ENCODE results near the gene CALCB. TPM values are rescaled to one million over a fixed set of nuclear protein-coding genes. Genes with fewer than 3 reads are reported as not detected.

Gene CALCB
- total RNA-seq, 2 experiments from 2014 or later: 0.30 to 0.39 TPM

- Mint-ChIP-seq H3K36me3 (ENCODE audit: low read depth) (no peaks in the 10 kb centered on the region), H3K4me1 (ENCODE audit: low read depth) (peaks cover 12% of the 10 kb centered on the region), H3K4me3 (no peak overlapping the region), H3K9me3 (no peaks in the 10 kb centered on the region), H3K27ac (no peak overlapping the region), H3K27me3 (peaks cover 74% of the 10 kb centered on the region)
- TF ChIP-seq, protein P1, sequence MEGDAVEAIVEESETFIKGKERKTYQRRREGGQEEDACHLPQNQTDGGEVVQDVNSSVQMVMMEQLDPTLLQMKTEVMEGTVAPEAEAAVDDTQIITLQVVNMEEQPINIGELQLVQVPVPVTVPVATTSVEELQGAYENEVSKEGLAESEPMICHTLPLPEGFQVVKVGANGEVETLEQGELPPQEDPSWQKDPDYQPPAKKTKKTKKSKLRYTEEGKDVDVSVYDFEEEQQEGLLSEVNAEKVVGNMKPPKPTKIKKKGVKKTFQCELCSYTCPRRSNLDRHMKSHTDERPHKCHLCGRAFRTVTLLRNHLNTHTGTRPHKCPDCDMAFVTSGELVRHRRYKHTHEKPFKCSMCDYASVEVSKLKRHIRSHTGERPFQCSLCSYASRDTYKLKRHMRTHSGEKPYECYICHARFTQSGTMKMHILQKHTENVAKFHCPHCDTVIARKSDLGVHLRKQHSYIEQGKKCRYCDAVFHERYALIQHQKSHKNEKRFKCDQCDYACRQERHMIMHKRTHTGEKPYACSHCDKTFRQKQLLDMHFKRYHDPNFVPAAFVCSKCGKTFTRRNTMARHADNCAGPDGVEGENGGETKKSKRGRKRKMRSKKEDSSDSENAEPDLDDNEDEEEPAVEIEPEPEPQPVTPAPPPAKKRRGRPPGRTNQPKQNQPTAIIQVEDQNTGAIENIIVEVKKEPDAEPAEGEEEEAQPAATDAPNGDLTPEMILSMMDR (IDR thresholded peaks at IDR 0.05): no peak
- no peaks in the 10 kb centered on the region for H3K9me3 ChIP-seq (ENCODE audit: control insufficient read depth in 1 of 2, insufficient read depth in 1 of 2, low read length in 2 of 2)
- H3K4me1 ChIP-seq (ENCODE audit: insufficient read depth, low read length): peaks cover 3% of the 10 kb centered on the region
- H3K27me3 ChIP-seq (ENCODE audit: control insufficient read depth in 1 of 2, insufficient read depth in 2 of 2, low read length in 2 of 2): peaks cover 36 to 50% of the 10 kb centered on the region in 2 experiments
- no peaks in the 10 kb centered on the region for H3K36me3 ChIP-seq (ENCODE audit: insufficient read depth, low read length)
- CTCF ChIA-PET: interaction anchor here (1.3 kb wide), 1 partner anchor 17 kb away, joined by 4 read pairs; no protein-coding TSS in a partner anchor
- no peak overlapping the region for H3K4me3 ChIP-seq (ENCODE audit: low read length)
- intact Hi-C loops (cut with DNase I, micrococcal nuclease): no loop called here
- no peak overlapping the region for H3K27ac ChIP-seq (ENCODE audit: low read depth in 1 of 2, low read length in 2 of 2)
- ATAC-seq (ENCODE audit: poor library complexity): no peak
- POLR2A ChIA-PET: no interaction called here
- DNase-seq: no peak
Observed at GRCh38 chr11:15118431-15118830, 45.0 kb downstream of the CALCB start.

- no peak for DNase-seq
- no peak overlapping the region for H3K27ac Mint-ChIP-seq
- peaks cover 5% of the 10 kb centered on the region for H3K4me1 Mint-ChIP-seq (ENCODE audit: low read depth)
- Histone ChIP-seq H3K9me3 (ENCODE audit: control insufficient read depth in 1 of 2, insufficient read depth in 1 of 2, low read length in 2 of 2) (no peaks in the 10 kb centered on the region), H3K27ac (ENCODE audit: low read depth in 1 of 2, low read length in 2 of 2) (no peak overlapping the region), H3K27me3 (ENCODE audit: control insufficient read depth in 1 of 2, insufficient read depth in 2 of 2, low read length in 2 of 2) (peaks cover 35 to 50% of the 10 kb centered on the region in 2 experiments), H3K4me3 (ENCODE audit: low read length) (no peak overlapping the region), H3K4me1 (ENCODE audit: insufficient read depth, low read length) (no peaks in the 10 kb centered on the region), H3K36me3 (ENCODE audit: insufficient read depth, low read length) (no peaks in the 10 kb centered on the region)
- H3K27me3 Mint-ChIP-seq: peaks cover 68% of the 10 kb centered on the region
- H3K4me3 Mint-ChIP-seq: no peak overlapping the region
- ChIA-PET CTCF (no interaction called here), POLR2A (no interaction called here)
- TF ChIP-seq, protein P1 (IDR thresholded peaks at IDR 0.05): no peak
- intact Hi-C loops (cut with DNase I, micrococcal nuclease): no loop called here
- no peaks in the 10 kb centered on the region for H3K9me3 Mint-ChIP-seq
- no peak for ATAC-seq (ENCODE audit: poor library complexity)
- H3K36me3 Mint-ChIP-seq (ENCODE audit: low read depth): no peaks in the 10 kb centered on the region
Observed at GRCh38 chr11:15119352-15119751, 46.0 kb downstream of the CALCB start.

DNA sequence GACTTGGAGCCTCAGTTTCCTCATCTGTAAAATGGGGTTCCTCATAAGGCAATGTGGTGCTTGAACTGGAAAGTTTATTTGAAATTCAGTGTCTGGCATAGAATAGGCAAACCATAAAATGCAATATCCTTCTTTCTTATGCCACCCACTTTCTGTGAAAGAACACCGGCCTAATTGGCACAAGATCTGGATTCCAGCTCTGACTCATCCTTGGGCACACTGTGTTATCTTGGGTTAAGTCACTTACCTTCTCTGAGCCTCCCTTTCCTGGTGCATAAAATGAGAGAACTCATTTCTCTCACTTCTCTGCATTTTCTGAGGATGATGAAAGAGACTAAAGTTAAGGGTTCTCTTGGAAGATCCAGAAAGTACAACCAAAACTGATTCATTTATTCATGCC lies 46.4 kb downstream of the CALCB start:
- intact Hi-C loops (cut with DNase I, micrococcal nuclease): no loop called here
- H3K36me3 ChIP-seq (ENCODE audit: insufficient read depth, low read length): no peaks in the 10 kb centered on the region
- H3K27ac Mint-ChIP-seq: no peak overlapping the region
- no peak for ATAC-seq (ENCODE audit: poor library complexity)
- H3K27me3 ChIP-seq (ENCODE audit: control insufficient read depth in 1 of 2, insufficient read depth in 2 of 2, low read length in 2 of 2): peaks cover 34 to 50% of the 10 kb centered on the region in 2 experiments
- CTCF ChIA-PET: no interaction called here
- no peaks in the 10 kb centered on the region for H3K4me1 ChIP-seq (ENCODE audit: insufficient read depth, low read length)
- H3K36me3 Mint-ChIP-seq (ENCODE audit: low read depth): no peaks in the 10 kb centered on the region
- H3K9me3 ChIP-seq (ENCODE audit: control insufficient read depth in 1 of 2, insufficient read depth in 1 of 2, low read length in 2 of 2): no peaks in the 10 kb centered on the region
- TF ChIP-seq, protein P1 (IDR thresholded peaks at IDR 0.05): no peak
- no peak overlapping the region for H3K27ac ChIP-seq (ENCODE audit: low read depth in 1 of 2, low read length in 2 of 2)
- no peak overlapping the region for H3K4me3 Mint-ChIP-seq
- POLR2A ChIA-PET: no interaction called here
- no peak overlapping the region for H3K4me3 ChIP-seq (ENCODE audit: low read length)
- peaks cover 70% of the 10 kb centered on the region for H3K27me3 Mint-ChIP-seq
- H3K4me1 Mint-ChIP-seq (ENCODE audit: low read depth): peaks cover 4% of the 10 kb centered on the region
- no peak for DNase-seq
- H3K9me3 Mint-ChIP-seq: no peaks in the 10 kb centered on the region

Measured in CD4-positive, alpha-beta T cell (primary cell).